ENCODE results near the gene HELB. TPM values are rescaled to one million over a fixed set of nuclear protein-coding genes. Genes with fewer than 3 reads are reported as not detected.

HELB gene
- total RNA-seq, 1 experiment from 2014 or later: 9.3 TPM

GRCh38 chr12:66340131-66340530, 37.8 kb downstream of the HELB start:
- H3K4me3 ChIP-seq (replicated peaks in 1 of 2; ENCODE audit: low read depth in 1 of 2, low read length in 2 of 2): no peak overlapping the region
- intact Hi-C loops (cut with micrococcal nuclease): no loop called here
- no peak for DNase-seq (ENCODE audit: low read depth, low spot score)
- ChIA-PET POLR2A (no interaction called here), CTCF (no interaction called here), RAD21 (ENCODE audit: low non-redundant PET in 1 of 2, low total read pairs in 2 of 2, uncharacterized antibody in 2 of 2, unreplicated experiment in 2 of 2) (no interaction called here)
- no peak overlapping the region for H2AFZ ChIP-seq (ENCODE audit: low read depth, low read length, poor library complexity, severe bottlenecking)
- H3K27ac ChIP-seq (ENCODE audit: low read depth, low read length): no peak overlapping the region
- ATAC-seq: no peak
- BruUV-seq (replicated peaks): no TSS peak
- H3K4me2 ChIP-seq (ENCODE audit: low read length): no peak overlapping the region
- no peaks in the 10 kb centered on the region for H4K20me1 ChIP-seq (ENCODE audit: insufficient read depth)
- H3K4me1 ChIP-seq (ENCODE audit: control insufficient read depth in 1 of 2, insufficient read depth in 2 of 2, low read length in 2 of 2): no peaks in the 10 kb centered on the region
- H3K36me3 ChIP-seq (ENCODE audit: control insufficient read depth in 1 of 2, insufficient read depth in 2 of 2, low read length in 2 of 2): no peaks in the 10 kb centered on the region
- H3K9me2 ChIP-seq (ENCODE audit: insufficient read depth): no peaks in the 10 kb centered on the region
- no peak overlapping the region for H3K9ac ChIP-seq (ENCODE audit: low read length)
- TF ChIP-seq CBX3 (IDR thresholded peaks at IDR 0.05; ENCODE audit: low read depth) (no peak), EZH2 (IDR thresholded peaks at IDR 0.05) (no peak), SIN3A (IDR thresholded peaks at IDR 0.05; ENCODE audit: low read depth) (no peak), ZNF274 (IDR thresholded peaks at IDR 0.05; ENCODE audit: low read depth, low read length) (no peak), POLR2A (IDR thresholded peaks at IDR 0.05; ENCODE audit: borderline replicate concordance, extremely low read depth, insufficient read depth, insufficient read length) (no peak), MAX (IDR thresholded peaks at IDR 0.05) (no peak), TCF7L2 (IDR thresholded peaks at IDR 0.05; ENCODE audit: borderline replicate concordance, extremely low read depth, insufficient read depth, insufficient read length) (no peak), FOSL1 (IDR thresholded peaks at IDR 0.05; ENCODE audit: low read depth) (no peak), CEBPB (IDR thresholded peaks at IDR 0.05; ENCODE audit: low read depth) (no peak), ZFX (IDR thresholded peaks at IDR 0.05) (no peak), EGR1 (IDR thresholded peaks at IDR 0.05; ENCODE audit: low read depth) (no peak)
- TF ChIP-seq, protein P1, sequence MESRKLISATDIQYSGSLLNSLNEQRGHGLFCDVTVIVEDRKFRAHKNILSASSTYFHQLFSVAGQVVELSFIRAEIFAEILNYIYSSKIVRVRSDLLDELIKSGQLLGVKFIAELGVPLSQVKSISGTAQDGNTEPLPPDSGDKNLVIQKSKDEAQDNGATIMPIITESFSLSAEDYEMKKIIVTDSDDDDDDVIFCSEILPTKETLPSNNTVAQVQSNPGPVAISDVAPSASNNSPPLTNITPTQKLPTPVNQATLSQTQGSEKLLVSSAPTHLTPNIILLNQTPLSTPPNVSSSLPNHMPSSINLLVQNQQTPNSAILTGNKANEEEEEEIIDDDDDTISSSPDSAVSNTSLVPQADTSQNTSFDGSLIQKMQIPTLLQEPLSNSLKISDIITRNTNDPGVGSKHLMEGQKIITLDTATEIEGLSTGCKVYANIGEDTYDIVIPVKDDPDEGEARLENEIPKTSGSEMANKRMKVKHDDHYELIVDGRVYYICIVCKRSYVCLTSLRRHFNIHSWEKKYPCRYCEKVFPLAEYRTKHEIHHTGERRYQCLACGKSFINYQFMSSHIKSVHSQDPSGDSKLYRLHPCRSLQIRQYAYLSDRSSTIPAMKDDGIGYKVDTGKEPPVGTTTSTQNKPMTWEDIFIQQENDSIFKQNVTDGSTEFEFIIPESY (IDR thresholded peaks at IDR 0.05; ENCODE audit: extremely low read depth, insufficient replicate concordance, low read length): no peak
- no peaks in the 10 kb centered on the region for H3K9me3 ChIP-seq (ENCODE audit: control insufficient read depth in 1 of 2, insufficient read depth in 1 of 2, low read depth in 1 of 2, low read length in 2 of 2)
- H3K79me2 ChIP-seq (ENCODE audit: insufficient read depth, low read length): no peaks in the 10 kb centered on the region
- H3K27me3 ChIP-seq (ENCODE audit: insufficient read depth, low read length): no peaks in the 10 kb centered on the region

Data from HCT116 (cell line).